Kidney (tissue), 14 donors: ENCODE measurements around the gene NPPC. TPM values are rescaled to one million over a fixed set of nuclear protein-coding genes. Genes with fewer than 3 reads are reported as not detected.
"Not testable (repeated sequence)": the region's sequence is repeated elsewhere in the genome, so short reads cannot be mapped to it uniquely, and the experiment has no call there.

ENCODE experiments used
- DNase-seq, 5 donors: peaks; one replicate each; pipeline ENCODE4 v3.0.0-alpha.2; 2013 to 2020
- FAIRE-seq: peaks from 2 replicates; lab custom pipeline; 2012; peaks lifted over from hg19 to GRCh38; lab: Jason Lieb, UNC
- H3K27ac ChIP-seq, 2 donors: one replicate each; pipeline ENCODE4 v1.7.0; 2013; ENCODE audit warnings: low read depth in 2 of 2, low read length in 2 of 2, inconsistent platforms in 1 of 2
- H3K27me3 ChIP-seq: one replicate; pipeline ENCODE4 v1.7.1; 2013; ENCODE audit warnings: low read length, inconsistent platforms; ENCODE audit not compliant: control insufficient read depth, insufficient read depth
- H3K36me3 ChIP-seq, 3 donors: one replicate each; pipeline versions ENCODE4 v1.7.0 to v1.7.1; 2013; ENCODE audit warnings: low read length in 3 of 3, control low read depth in 1 of 3, inconsistent platforms in 1 of 3; ENCODE audit not compliant: insufficient read depth in 3 of 3, control insufficient read depth in 2 of 3
- H3K4me1 ChIP-seq, 3 donors: one replicate each; pipeline versions ENCODE4 v1.7.0 to v1.7.1; 2013; ENCODE audit warnings: low read length in 3 of 3, inconsistent platforms in 1 of 3, low read depth in 1 of 3; ENCODE audit not compliant: control insufficient read depth in 2 of 3, insufficient read depth in 2 of 3
- H3K4me3 ChIP-seq, 3 donors: one replicate each; pipeline versions ENCODE4 v1.7.0 to v1.8.1; 2013; ENCODE audit warnings: low read length in 3 of 3, control low read depth in 1 of 3, inconsistent platforms in 1 of 3
- H3K9ac ChIP-seq, 3 donors: one replicate each; pipeline versions ENCODE4 v1.7.0 to v1.7.1; 2013; ENCODE audit warnings: low read length in 3 of 3, control low read depth in 1 of 3, inconsistent platforms in 1 of 3
- H3K9me3 ChIP-seq, 3 donors: one replicate each; pipeline versions ENCODE4 v1.7.0 to v1.7.1; 2013; ENCODE audit warnings: low read length in 3 of 3, control low read depth in 1 of 3, inconsistent platforms in 1 of 3; ENCODE audit not compliant: control insufficient read depth in 2 of 3, insufficient read depth in 1 of 3
- CTCF ChIP-seq: IDR thresholded peaks from 3 replicates; pipeline ENCODE4 v1.5.1; 2012; ENCODE audit warnings: mild to moderate bottlenecking, moderate library complexity, borderline replicate concordance; ENCODE audit not compliant: insufficient read depth; ENCODE audit errors: extremely low read depth
- intact Hi-C: fragments of 100-400 bp; cut with DNase I; formaldehyde crosslinking; loops from one replicate; pipeline ENCODE4 v1.11.1; 2022
- polyA plus RNA-seq: library from polyadenylated mRNA; stranded (reverse); fragments of 350-450 nt; fragmentation: Illumina TruSeq; extraction: RNeasy Lipid Tissue Mini Kit (QIAGEN cat#74804); gene quantifications from one replicate; pipeline ENCODE4 v1.2.3, GENCODE V29; 2014; ENCODE audit warnings: low read depth, low replicate concordance; ENCODE audit not compliant: insufficient read depth
- total RNA-seq: library from RNA; stranded (reverse); fragmentation: NEBNext Ultra II Directional; extraction: Animal tissue kit (Norgen Biotek cat#: 25700); gene quantifications from one replicate; pipeline ENCODE4 v1.2.1, GENCODE V29; 2021
- donor health status: control.
- donor health status: control.
- donor health status: control.
- donor health status: control.
- donor health status: control.
- donor health status: DM: yes; HTN: yes; CAD: no.
- donor health status: Normal renal cell carcinoma (clear cell type).

NPPC gene
- total and polyA plus RNA-seq, 2 donors from 2014 or later, result not detected

- no peak for TF ChIP-seq CTCF
- peaks cover 0 to 3% (median 0%) of the 10 kb centered on the region in 3 donors for H3K4me1 ChIP-seq
- H3K27ac ChIP-seq, result no peak overlapping the region
- intact Hi-C loops, result no loop called here
- no peaks in the 10 kb centered on the region for H3K27me3 ChIP-seq
- DNase-seq, result no peak
- no peaks in the 10 kb centered on the region for H3K36me3 ChIP-seq
- no peak overlapping the region for H3K4me3 ChIP-seq
- FAIRE-seq, result no peak
- no peaks in the 10 kb centered on the region for H3K9me3 ChIP-seq
- no peak overlapping the region for H3K9ac ChIP-seq
These were observed 29.7 kb upstream of the NPPC start for GRCh38 chr2:231955758-231956472.

- no peaks in the 10 kb centered on the region for H3K27me3 ChIP-seq
- DNase-seq (no peak), FAIRE-seq (no peak)
- H3K4me1 ChIP-seq, result no peaks in the 10 kb centered on the region
- no peak overlapping the region for H3K27ac ChIP-seq
- no peak overlapping the region for H3K4me3 ChIP-seq
- no peaks in the 10 kb centered on the region for H3K36me3 ChIP-seq
- H3K9ac ChIP-seq, result no peak overlapping the region
- TF ChIP-seq CTCF, result no peak
- no peaks in the 10 kb centered on the region for H3K9me3 ChIP-seq
- intact Hi-C loops, result no loop called here
These were observed 25.3 kb upstream of the NPPC start for GRCh38 chr2:231951452-231952035.

DNA sequence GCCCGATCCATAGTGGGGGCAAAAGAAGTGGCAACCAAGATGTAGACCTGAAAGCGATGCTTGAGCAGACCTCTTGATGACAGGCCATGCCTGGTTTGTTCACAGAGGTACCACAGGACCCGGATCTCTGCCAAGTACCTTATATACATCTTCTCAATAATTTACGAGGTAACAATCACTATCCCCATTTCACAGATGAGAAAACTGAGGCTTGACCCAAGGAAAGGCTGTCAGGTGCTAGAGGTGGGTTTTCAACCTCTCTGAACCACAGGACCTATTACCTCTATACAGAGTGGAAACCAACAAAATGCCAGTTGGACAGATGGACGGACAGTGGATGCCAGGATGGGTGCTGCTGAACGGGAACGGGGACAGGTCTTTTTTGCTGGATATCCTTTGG lies 21.5 kb upstream of the NPPC start:
- FAIRE-seq (no peak), DNase-seq (no peak)
- Histone ChIP-seq H3K36me3 (no peaks in the 10 kb centered on the region), H3K9me3 (no peaks in the 10 kb centered on the region), H3K27me3 (no peaks in the 10 kb centered on the region), H3K4me3 (no peak overlapping the region), H3K9ac (no peak overlapping the region), H3K27ac (no peak overlapping the region), H3K4me1 (no peaks in the 10 kb centered on the region)
- no peak for TF ChIP-seq CTCF
- intact Hi-C loops, result no loop called here

DNA sequence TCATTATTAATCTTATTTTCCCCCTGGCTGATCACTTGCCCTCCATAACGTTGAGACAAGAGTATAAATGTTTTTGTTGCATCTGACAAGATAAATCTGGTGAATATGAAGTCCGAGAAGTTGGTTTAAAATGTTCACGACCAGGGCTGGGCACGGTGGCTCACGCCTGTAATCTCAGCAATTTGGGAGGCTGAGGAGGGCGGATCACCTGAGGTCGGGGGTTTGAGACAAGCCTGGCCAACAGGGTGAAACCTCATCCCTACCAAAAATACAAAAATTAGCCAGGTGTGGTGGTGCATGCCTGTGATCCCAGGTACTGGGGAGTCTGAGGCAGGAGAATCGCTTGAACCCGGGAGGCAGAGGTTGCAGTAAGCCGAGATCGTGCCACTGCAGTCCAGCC lies 20.9 kb upstream of the NPPC start:
- H3K4me3 ChIP-seq, H3K9ac ChIP-seq, FAIRE-seq, DNase-seq, H3K27ac ChIP-seq, intact Hi-C loops, H3K27me3 ChIP-seq, H3K4me1 ChIP-seq, H3K36me3 ChIP-seq, H3K9me3 ChIP-seq: not testable (repeated sequence)
